Ovary (tissue), 3 donors: ENCODE data around the gene DNMBP.

Source experiments
- EP300 ChIP-seq: sonication (generic); formaldehyde crosslinking; IDR thresholded peaks from one replicate; pipeline ENCODE4 v1.6.1; 2017; ENCODE audit warnings: antibody characterized with exemption
- TF ChIP-seq, protein P1 (sequence below), 3 donors: fragments of 450-650 bp in 2 of 3; fragments of 200-600 bp in 1 of 3; IDR thresholded peaks; one replicate each; pipeline versions ENCODE4 v1.5.1 to v1.8.0; 2016 to 2022; ENCODE audit warnings: antibody characterized with exemption in 3 of 3, mild to moderate bottlenecking in 1 of 3
- donor health status: DM: no; HTN: no; CAD: no.

- TF ChIP-seq, protein P1, sequence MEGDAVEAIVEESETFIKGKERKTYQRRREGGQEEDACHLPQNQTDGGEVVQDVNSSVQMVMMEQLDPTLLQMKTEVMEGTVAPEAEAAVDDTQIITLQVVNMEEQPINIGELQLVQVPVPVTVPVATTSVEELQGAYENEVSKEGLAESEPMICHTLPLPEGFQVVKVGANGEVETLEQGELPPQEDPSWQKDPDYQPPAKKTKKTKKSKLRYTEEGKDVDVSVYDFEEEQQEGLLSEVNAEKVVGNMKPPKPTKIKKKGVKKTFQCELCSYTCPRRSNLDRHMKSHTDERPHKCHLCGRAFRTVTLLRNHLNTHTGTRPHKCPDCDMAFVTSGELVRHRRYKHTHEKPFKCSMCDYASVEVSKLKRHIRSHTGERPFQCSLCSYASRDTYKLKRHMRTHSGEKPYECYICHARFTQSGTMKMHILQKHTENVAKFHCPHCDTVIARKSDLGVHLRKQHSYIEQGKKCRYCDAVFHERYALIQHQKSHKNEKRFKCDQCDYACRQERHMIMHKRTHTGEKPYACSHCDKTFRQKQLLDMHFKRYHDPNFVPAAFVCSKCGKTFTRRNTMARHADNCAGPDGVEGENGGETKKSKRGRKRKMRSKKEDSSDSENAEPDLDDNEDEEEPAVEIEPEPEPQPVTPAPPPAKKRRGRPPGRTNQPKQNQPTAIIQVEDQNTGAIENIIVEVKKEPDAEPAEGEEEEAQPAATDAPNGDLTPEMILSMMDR (IDR thresholded peaks at IDR 0.05), result no peak
- no peak for TF ChIP-seq EP300
Observed at GRCh38 chr10:99927721-99928280, 81.9 kb downstream of the DNMBP start.
